Muscle layer of duodenum (tissue), 2 donors: Measurements from ENCODE around the gene FKBP8.

Source experiments
- H3K27ac ChIP-seq: one replicate; pipeline ENCODE4 v1.7.0; 2013; ENCODE audit warnings: mild to moderate bottlenecking, low read length
- H3K27me3 ChIP-seq: one replicate; pipeline ENCODE4 v1.7.0; 2013; ENCODE audit warnings: low read depth, mild to moderate bottlenecking, control low read depth, low read length
- H3K36me3 ChIP-seq, 2 donors: one replicate each; pipeline ENCODE4 v1.7.0; 2013; ENCODE audit warnings: low read length in 2 of 2, control low read depth in 1 of 2, mild to moderate bottlenecking in 1 of 2; ENCODE audit not compliant: insufficient read depth in 2 of 2, control insufficient read depth in 1 of 2
- H3K4me1 ChIP-seq, 2 donors: one replicate each; pipeline ENCODE4 v1.7.0; 2013; ENCODE audit warnings: low read length in 2 of 2, mild to moderate bottlenecking in 2 of 2, control low read depth in 1 of 2, moderate library complexity in 1 of 2; ENCODE audit not compliant: insufficient read depth in 2 of 2, control insufficient read depth in 1 of 2
- H3K4me3 ChIP-seq, 2 donors: one replicate each; pipeline ENCODE4 v1.7.0; 2013; ENCODE audit warnings: low read length in 2 of 2, low read depth in 1 of 2, mild to moderate bottlenecking in 1 of 2
- H3K9me3 ChIP-seq, 2 donors: one replicate each; pipeline ENCODE4 v1.7.0; 2013; ENCODE audit warnings: low read length in 2 of 2, control low read depth in 1 of 2, mild to moderate bottlenecking in 1 of 2; ENCODE audit not compliant: control insufficient read depth in 1 of 2
- donor health status: healthy.

The FKBP8 gene

DNA sequence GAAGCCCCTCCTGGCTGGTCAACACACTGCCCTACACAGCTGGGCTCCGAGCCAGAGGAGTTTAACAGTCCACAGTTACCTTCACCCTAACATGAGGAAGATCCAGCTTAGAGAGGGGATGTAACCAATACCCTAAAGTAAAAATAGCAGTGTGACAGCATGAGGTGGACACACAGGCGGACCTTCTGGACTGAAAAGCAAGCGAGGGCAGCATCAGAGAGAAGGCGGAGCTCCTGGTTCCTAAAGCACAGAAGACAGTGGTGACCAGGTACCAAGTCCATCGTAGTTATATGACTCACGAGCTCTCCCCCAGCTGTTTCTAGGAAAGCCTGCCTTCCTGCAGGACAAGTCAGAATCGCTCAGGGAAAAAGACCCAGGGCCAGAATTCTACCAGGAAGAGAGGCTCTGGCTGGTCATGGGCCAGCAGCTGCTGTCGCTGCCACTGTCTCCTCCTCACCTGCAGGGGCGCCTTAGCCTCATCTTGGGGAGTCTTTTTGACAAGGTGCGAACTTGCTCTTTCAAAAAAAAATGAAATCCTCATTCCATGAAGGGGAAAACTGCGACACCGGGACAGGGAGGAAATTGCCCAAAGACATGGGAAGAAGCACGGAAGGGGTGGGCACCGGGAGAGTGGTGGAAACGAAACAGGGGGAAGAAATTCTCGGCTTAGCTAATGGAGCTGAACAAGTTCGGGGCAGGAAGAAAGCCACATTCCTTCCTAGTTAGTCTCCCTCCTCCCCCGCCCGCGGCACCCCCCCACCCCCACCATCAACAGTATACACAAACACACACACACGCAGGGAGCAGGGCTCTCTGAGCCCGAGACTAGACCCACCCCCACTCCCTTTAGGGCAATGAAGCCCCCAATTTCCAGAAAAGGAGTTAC lies 23.2 kb downstream of the FKBP8 start:
- Histone ChIP-seq H3K4me3 (peak overlapping the region; percentile 92 to 93), H3K9me3 (no peaks in the 10 kb centered on the region), H3K4me1 (peaks cover 9 to 18% of the 10 kb centered on the region in 2 donors), H3K27ac (peak overlapping the region; percentile 100), H3K36me3 (peaks cover 0 to 9% of the 10 kb centered on the region in 2 donors), H3K27me3 (no peaks in the 10 kb centered on the region)

DNA sequence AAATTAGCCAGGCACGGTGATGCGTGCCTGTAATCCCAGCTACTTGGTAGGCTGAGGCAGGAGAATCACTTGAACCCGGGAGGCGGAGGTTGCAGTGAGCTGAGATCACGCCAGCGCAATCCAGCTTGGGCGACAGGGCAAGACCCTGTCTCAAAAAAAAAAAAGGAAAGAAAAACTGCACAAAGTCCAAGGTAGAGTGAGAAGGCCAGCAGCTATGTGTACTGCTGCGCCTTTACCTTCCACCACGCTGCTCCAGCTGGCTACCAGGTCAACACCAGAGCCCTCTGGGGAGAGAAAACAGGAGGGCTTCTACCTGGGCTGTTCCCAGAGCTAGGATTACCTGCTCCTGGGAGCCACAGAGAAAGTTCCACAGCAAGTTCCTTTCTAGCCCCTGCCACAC lies 24.7 kb downstream of the FKBP8 start:
- H3K4me3 ChIP-seq: no peak overlapping the region
- peaks cover 0 to 9% of the 10 kb centered on the region in 2 donors for H3K36me3 ChIP-seq
- peaks cover 12 to 31% of the 10 kb centered on the region in 2 donors for H3K4me1 ChIP-seq
- no peaks in the 10 kb centered on the region for H3K9me3 ChIP-seq
- H3K27ac ChIP-seq: peak overlapping the region; percentile 54
- no peaks in the 10 kb centered on the region for H3K27me3 ChIP-seq

DNA sequence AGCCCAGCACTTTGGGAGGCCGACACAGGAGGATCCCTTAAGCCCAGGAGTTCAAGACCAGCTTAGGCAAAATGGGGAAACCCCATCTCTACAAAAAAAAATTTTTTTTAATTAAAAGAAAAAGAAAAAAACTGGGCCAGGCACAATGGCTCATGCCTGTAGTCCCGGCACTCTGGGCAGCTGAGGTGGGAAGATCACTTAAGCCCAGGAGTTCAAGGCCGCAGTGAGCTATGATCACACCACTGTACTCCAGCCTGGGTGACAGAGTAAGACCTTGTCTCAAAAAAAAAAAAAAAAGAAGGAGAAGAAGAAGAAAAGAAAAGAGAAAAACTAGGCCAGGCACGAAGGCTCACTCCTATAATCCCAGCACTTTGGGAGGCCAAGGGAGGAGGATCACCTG lies 25.8 kb downstream of the FKBP8 start:
- no peak overlapping the region for H3K4me3 ChIP-seq
- no peaks in the 10 kb centered on the region for H3K27me3 ChIP-seq
- peaks cover 0 to 9% of the 10 kb centered on the region in 2 donors for H3K36me3 ChIP-seq
- H3K9me3 ChIP-seq: no peaks in the 10 kb centered on the region
- H3K4me1 ChIP-seq: peaks cover 12 to 39% of the 10 kb centered on the region in 2 donors
- no peak overlapping the region for H3K27ac ChIP-seq

DNA sequence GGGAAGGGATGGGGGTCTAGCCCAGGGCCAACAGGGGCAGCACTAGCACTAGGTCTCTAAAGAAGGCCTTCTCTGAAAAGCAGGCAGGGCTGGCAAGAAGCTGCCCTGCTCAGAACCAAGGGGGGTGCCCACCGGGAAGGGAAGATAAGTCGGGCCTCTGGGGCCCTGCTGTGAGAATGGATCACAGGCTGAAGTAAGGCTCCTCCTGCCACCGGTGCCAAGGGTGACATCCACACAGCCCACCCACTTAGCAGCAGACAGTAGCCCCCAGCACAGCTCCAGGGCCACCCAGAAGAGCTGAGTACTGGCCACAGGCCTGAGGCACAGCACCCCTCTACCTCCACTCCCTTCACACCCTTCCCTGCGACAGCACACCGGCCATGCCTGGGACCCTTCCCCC lies 27.4 kb downstream of the FKBP8 start:
- no peak overlapping the region for H3K27ac ChIP-seq
- H3K27me3 ChIP-seq: no peaks in the 10 kb centered on the region
- H3K36me3 ChIP-seq: peaks cover 0 to 6% of the 10 kb centered on the region in 2 donors
- no peak overlapping the region for H3K4me3 ChIP-seq
- no peaks in the 10 kb centered on the region for H3K9me3 ChIP-seq
- peaks cover 12 to 39% of the 10 kb centered on the region in 2 donors for H3K4me1 ChIP-seq

DNA sequence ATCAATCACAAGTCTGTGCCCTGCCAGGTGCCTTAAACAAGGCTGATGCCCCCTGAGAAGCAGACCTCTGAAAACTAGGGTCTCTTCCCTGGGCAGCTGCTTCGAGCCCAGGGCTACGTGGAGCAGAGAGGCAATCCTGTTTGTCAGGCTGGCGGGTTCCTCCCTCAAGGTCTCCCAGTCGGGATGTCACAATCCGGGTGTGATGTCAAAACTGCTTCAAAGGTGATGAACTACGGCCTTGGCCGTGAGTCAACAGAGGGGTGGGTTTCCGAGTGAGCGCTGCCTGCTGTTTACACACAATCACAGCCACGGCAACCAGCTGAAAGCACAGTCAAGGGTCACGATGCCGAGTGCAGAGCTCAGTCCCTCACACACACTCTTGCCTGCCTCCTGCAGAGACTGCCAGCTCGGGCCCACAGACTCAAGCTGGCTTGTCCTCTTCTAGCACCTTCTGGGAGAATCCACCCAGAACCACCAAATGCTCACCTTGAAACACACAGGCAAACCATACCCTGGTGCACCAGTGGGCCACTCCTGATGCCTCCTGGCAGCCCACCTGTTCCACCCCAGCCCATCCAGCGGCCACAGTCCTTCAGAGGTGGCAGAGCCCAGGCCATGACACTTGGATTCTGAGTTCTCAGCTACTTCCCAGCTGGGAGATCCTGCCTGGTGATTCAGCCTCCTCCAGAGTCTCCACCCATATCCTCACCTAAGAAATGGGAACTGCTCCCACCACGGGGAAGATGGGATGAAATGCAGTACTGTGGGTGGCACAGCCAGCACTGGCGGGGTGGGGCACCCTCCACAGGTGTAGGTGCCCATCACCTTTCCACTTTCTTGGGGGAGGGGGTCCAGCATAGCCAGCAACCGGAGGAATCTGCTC lies 28.3 kb downstream of the FKBP8 start:
- Histone ChIP-seq H3K4me3 (peak overlapping the region in 1 of 2 donors; percentile 7), H3K9me3 (no peaks in the 10 kb centered on the region), H3K36me3 (no peaks in the 10 kb centered on the region), H3K4me1 (peaks cover 10 to 37% of the 10 kb centered on the region in 2 donors), H3K27me3 (no peaks in the 10 kb centered on the region), H3K27ac (peak overlapping the region; percentile 63)

DNA sequence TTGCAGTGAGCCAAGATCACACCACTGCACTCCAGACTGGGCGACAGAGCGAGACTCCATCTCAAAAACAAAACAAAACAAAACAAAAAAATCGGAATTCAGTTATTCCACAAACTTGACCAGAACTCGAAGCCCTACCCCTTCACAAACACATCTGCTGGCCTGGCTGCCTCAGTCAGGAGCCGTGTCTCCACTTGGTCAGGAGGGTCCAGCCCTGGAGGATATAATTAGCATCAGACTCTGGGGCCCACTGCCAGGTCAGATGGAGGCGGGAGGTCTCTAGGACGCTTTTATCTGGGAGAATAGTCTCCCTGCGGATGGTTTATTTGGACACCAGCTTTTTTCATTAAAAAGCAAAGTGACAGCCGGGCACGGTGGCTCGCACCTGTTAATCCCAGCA lies 29.5 kb downstream of the FKBP8 start:
- Histone ChIP-seq H3K27me3 (no peaks in the 10 kb centered on the region), H3K9me3 (no peaks in the 10 kb centered on the region), H3K36me3 (no peaks in the 10 kb centered on the region), H3K4me3 (no peak overlapping the region), H3K27ac (no peak overlapping the region), H3K4me1 (peaks cover 7 to 38% of the 10 kb centered on the region in 2 donors)

DNA sequence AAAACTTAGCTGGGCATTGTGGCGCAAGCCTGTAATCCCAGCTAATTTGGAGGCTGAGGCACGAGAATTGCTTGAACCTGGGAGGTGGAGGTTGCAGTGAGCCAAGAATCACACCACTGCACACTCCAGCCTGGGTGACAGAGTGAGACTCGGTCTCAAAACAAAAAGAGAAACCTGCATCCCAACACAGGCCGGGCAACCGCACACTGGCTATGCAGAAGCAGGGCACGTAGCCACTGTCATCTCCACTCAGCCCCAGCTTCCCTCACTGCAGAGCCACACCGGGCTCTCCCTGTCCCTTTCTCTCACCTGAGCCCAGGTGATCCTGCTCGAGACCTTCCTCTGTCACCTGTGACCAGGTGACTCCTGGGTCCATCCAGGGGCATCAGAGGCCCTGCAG lies 33.2 kb downstream of the FKBP8 start:
- no peaks in the 10 kb centered on the region for H3K9me3 ChIP-seq
- no peak overlapping the region for H3K4me3 ChIP-seq
- no peaks in the 10 kb centered on the region for H3K27me3 ChIP-seq
- H3K27ac ChIP-seq: no peak overlapping the region
- H3K36me3 ChIP-seq: no peaks in the 10 kb centered on the region
- peaks cover 29 to 60% of the 10 kb centered on the region in 2 donors for H3K4me1 ChIP-seq

DNA sequence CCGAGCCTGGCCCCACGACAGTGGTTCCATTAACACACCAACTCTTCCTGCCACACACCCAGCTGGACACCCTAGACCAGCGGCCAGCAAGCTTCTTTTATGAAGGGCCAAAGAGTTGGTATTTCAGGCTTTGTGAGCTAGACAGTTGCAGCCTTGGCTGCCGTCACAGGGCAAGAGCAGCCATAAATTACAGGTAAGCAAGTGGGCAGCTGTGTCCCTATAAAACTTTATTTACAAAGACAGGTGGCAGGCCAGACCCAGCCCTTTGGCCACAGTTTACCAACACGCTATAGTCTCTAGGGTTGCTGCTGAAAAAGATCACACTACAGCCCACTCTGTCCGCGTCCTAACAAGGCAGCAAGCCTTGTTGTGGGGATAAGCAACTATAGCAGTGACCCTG lies 34.8 kb downstream of the FKBP8 start:
- no peak overlapping the region for H3K27ac ChIP-seq
- H3K9me3 ChIP-seq: no peaks in the 10 kb centered on the region
- H3K4me3 ChIP-seq: no peak overlapping the region
- H3K27me3 ChIP-seq: no peaks in the 10 kb centered on the region
- H3K36me3 ChIP-seq: no peaks in the 10 kb centered on the region
- peaks cover 42 to 63% of the 10 kb centered on the region in 2 donors for H3K4me1 ChIP-seq

DNA sequence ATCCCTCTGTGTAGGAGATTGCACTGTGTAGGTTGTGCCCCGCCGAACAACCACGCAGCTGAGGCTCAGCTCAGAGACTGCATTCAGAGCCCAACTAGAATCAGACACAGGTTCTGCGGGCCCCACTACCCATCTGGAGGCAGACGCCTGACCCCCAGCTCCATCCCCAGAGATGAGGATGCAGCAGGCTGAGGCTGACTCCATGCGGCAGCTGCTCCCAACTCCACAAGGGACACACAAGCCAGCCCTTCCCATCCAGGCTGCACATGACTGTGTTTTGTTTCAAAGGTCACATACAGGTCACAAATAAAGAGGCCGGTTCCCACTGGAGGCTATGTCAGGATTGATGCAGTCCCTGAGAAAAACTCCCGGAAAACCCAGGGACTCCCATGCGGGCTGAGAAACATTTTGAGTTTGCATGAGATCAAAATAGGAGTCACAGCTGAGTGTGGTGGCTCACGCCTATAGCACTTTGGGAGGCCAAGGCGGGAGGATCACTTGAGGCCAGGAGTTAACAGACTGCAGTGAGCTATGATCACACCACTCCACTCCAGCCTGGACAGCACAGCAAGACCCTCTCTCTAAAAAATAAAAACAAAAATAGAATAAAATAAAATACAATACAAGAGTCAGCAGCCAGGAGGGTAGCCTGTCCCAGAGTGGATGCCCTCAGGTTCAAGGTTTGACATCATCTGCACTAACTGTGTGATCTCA lies 35.5 kb downstream of the FKBP8 start:
- peaks cover 47 to 63% of the 10 kb centered on the region in 2 donors for H3K4me1 ChIP-seq
- no peaks in the 10 kb centered on the region for H3K36me3 ChIP-seq
- no peaks in the 10 kb centered on the region for H3K27me3 ChIP-seq
- H3K4me3 ChIP-seq: no peak overlapping the region
- no peak overlapping the region for H3K27ac ChIP-seq
- H3K9me3 ChIP-seq: no peaks in the 10 kb centered on the region

DNA sequence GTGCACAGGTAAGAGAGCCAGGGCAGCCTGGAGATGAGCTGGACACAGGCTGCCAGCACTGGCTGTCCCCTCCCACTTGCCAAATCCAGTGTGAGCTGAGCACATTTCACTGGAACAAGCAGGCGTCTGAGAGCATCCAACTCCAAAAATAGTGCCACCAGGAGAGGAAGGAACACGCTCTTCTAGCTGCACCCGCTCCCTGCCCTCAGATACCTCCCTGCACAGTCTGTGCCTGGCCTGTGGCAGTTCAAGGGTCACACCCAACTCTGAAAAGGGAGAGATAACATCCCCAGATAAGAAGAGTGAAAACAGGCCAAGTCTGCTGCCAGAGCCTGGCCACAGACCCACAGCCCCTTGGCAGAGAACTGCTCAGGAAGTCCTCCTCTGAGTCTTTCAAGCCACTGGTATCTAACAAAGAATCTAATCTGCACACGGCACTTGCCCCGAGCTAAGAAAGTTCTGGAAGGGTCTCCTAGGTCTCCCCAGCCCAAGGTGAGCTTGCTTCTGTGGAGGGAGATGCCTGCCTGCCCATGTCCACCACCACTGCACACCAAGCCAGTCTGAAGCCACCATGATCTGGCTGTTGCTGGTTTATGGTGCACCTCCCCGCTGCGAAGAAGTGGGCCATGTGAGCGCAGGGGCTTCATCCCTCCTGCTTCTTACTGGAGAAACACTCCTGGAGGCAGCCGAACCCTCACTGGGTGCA lies 36.2 kb downstream of the FKBP8 start:
- Histone ChIP-seq H3K27me3 (no peaks in the 10 kb centered on the region), H3K27ac (no peak overlapping the region)

More for the DNA sequence above, 36.2 kb downstream of the FKBP8 start:
- no peaks in the 10 kb centered on the region for H3K9me3 ChIP-seq
- no peaks in the 10 kb centered on the region for H3K36me3 ChIP-seq
- no peak overlapping the region for H3K4me3 ChIP-seq
- peaks cover 51 to 69% of the 10 kb centered on the region in 2 donors for H3K4me1 ChIP-seq
